GM23248 (cell line): Measurements from ENCODE around the gene HNRNPLL. TPM values are rescaled to one million over a fixed set of nuclear protein-coding genes. Genes with fewer than 3 reads are reported as not detected.

ENCODE experiments used
- DNase-seq: peaks from one replicate; pipeline ENCODE4 v3.0.0-alpha.2; 2015
- H2AFZ ChIP-seq: fragments of 200-600 bp; sonication (generic); 2 replicates; pipeline ENCODE4 v1.6.1; 2016; ENCODE audit warnings: antibody characterized with exemption
- H3F3A ChIP-seq: fragments of 200-600 bp; sonication (generic); 2 replicates; pipeline ENCODE4 v1.6.1; 2016; ENCODE audit warnings: mild to moderate bottlenecking, antibody characterized with exemption, mixed run types; ENCODE audit not compliant: insufficient read depth
- H3K27ac ChIP-seq: fragments of 200-600 bp; sonication (generic); 2 replicates; pipeline ENCODE4 v1.5.1; 2016; ENCODE audit warnings: mild to moderate bottlenecking
- H3K27me3 ChIP-seq: fragments of 200-600 bp; sonication (generic); replicated peaks from 2 replicates; pipeline ENCODE4 v1.6.1; 2016; ENCODE audit warnings: mild to moderate bottlenecking; ENCODE audit not compliant: insufficient read depth
- H3K36me3 ChIP-seq: fragments of 200-600 bp; sonication (generic); 2 replicates; pipeline ENCODE4 v1.6.1; 2016; ENCODE audit warnings: low read depth, mild to moderate bottlenecking
- H3K4me1 ChIP-seq: fragments of 200-600 bp; sonication (generic); 2 replicates; pipeline ENCODE4 v1.6.1; 2016; ENCODE audit warnings: mild to moderate bottlenecking; ENCODE audit not compliant: insufficient read depth
- H3K4me2 ChIP-seq: fragments of 200-600 bp; sonication (generic); one replicate; pipeline ENCODE4 v1.6.1; 2016; ENCODE audit warnings: mild to moderate bottlenecking; ENCODE audit not compliant: unreplicated experiment
- H3K4me3 ChIP-seq: fragments of 200-600 bp; sonication (generic); 2 replicates; pipeline ENCODE4 v1.5.1; 2016; ENCODE audit warnings: mild to moderate bottlenecking
- H3K79me2 ChIP-seq: fragments of 200-600 bp; sonication (generic); 2 replicates; pipeline ENCODE4 v1.6.1; 2016; ENCODE audit warnings: mild to moderate bottlenecking; ENCODE audit not compliant: insufficient read depth
- H3K9ac ChIP-seq: fragments of 200-600 bp; sonication (generic); 2 replicates; pipeline ENCODE4 v1.6.1; 2016; ENCODE audit warnings: mild to moderate bottlenecking
- H3K9me2 ChIP-seq: fragments of 200-600 bp; sonication (generic); 2 replicates; pipeline ENCODE4 v1.6.1; 2016; ENCODE audit warnings: mixed run types, mild to moderate bottlenecking, moderate library complexity; ENCODE audit not compliant: insufficient read depth
- H3K9me3 ChIP-seq: fragments of 200-600 bp; sonication (generic); one replicate; pipeline ENCODE4 v1.6.1; 2017; ENCODE audit warnings: low read depth
- H4K20me1 ChIP-seq: fragments of 200-600 bp; sonication (generic); 2 replicates; pipeline ENCODE4 v1.6.0; 2016; ENCODE audit not compliant: insufficient read depth
- EZH2 ChIP-seq: fragments of 200-600 bp; sonication (generic); IDR thresholded peaks from 2 replicates; pipeline ENCODE4 v1.6.1; 2018; ENCODE audit warnings: antibody characterized with exemption, mild to moderate bottlenecking; ENCODE audit not compliant: insufficient read depth, poor library complexity, severe bottlenecking
- EZH2phosphoT487 ChIP-seq: fragments of 200-600 bp; sonication (generic); IDR thresholded peaks from 2 replicates; pipeline ENCODE4 v1.6.1; 2018; ENCODE audit warnings: antibody characterized with exemption, moderate library complexity, mild to moderate bottlenecking, low read depth; ENCODE audit not compliant: insufficient read depth
- WGBS, 2 experiments: methylation state at CpG; one replicate each; pipeline ENCODE4 v1.1.6; 2015 to 2017; ENCODE audit warnings: low lambda C conversion rate in 2 of 2, low coverage in 1 of 2; ENCODE audit errors: missing lambda C conversion rate in 2 of 2; 5-methylcytosine and 5-hydroxymethylcytosine counted together
- in situ Hi-C: fragments of 300-500 bp; cut with MboI; formaldehyde crosslinking; loops from 2 replicates; pipeline ENCODE4 v1.15.0; 2020
- polyA plus RNA-seq: library from polyadenylated mRNA; unstranded; fragments of >200 nt; fragmentation: Nextera tagmentation; extraction: Ambion mirVana; gene quantifications from 2 replicates; pipeline ENCODE4 v1.2.1, GENCODE V29; 2016
- total RNA-seq: library from RNA; depleted of rRNA; stranded (reverse); fragments of >200 nt; shearing (Covaris generic); gene quantifications from 2 replicates; pipeline ENCODE4 v1.2.3, GENCODE V29; 2014

The HNRNPLL gene
- total and polyA plus RNA-seq, 2 experiments from 2014 or later: 31.3 to 42.6 TPM

GRCh38 chr2:38557981-38558380 is 44.7 kb downstream of the HNRNPLL start:
- Histone ChIP-seq H3K4me2 (no peak overlapping the region), H3K27me3 (no peaks in the 10 kb centered on the region), H4K20me1 (no peaks in the 10 kb centered on the region), H3K4me3 (no peak overlapping the region), H3K9ac (no peak overlapping the region), H3K79me2 (no peaks in the 10 kb centered on the region), H2AFZ (no peak overlapping the region), H3K36me3 (peaks cover 22% of the 10 kb centered on the region), H3K4me1 (no peaks in the 10 kb centered on the region), H3K9me2 (no peaks in the 10 kb centered on the region), H3K9me3 (no peaks in the 10 kb centered on the region), H3K27ac (no peak overlapping the region), H3F3A (no peaks in the 10 kb centered on the region)
- 95% methylated on average over 5 of the region's 5 CpGs for WGBS, 2 experiments
- in situ Hi-C loops: no loop called here
- DNase-seq: no peak
- TF ChIP-seq EZH2: no peak
- no peak for TF ChIP-seq EZH2phosphoT487

DNA sequence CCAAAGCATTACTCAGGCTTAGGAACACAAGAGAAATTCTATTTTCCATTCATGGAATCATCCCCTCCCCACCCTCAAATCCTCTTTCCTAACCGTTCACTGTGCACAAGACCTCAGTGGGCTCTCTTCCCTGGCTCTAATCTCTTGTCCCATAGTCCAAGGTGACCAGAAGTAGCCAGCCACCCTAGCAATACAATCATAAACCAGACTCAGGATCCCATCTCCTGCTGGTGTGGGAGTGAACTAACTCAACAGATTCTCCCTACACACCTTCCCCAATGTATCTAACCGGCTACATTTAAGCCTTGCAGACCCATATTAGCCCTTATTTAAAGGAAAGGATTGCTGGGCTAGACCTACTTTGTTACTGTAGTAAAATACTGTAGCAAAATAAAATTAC is 45.5 kb downstream of the HNRNPLL start:
- no peaks in the 10 kb centered on the region for H3K27me3 ChIP-seq
- H4K20me1 ChIP-seq: no peaks in the 10 kb centered on the region
- H3K9me3 ChIP-seq: no peaks in the 10 kb centered on the region
- in situ Hi-C loops: no loop called here
- no peak for TF ChIP-seq EZH2phosphoT487
- TF ChIP-seq EZH2: no peak
- no peak overlapping the region for H3K27ac ChIP-seq
- no peaks in the 10 kb centered on the region for H3K79me2 ChIP-seq
- peaks cover 17% of the 10 kb centered on the region for H3K36me3 ChIP-seq
- no peaks in the 10 kb centered on the region for H3K9me2 ChIP-seq
- 63 to 70% methylated on average over 2 of the region's 2 CpGs for WGBS, 2 experiments
- H3F3A ChIP-seq: no peaks in the 10 kb centered on the region
- no peak overlapping the region for H3K4me2 ChIP-seq
- no peak for DNase-seq
- H3K4me1 ChIP-seq: no peaks in the 10 kb centered on the region
- no peak overlapping the region for H3K4me3 ChIP-seq
- H3K9ac ChIP-seq: no peak overlapping the region
- no peak overlapping the region for H2AFZ ChIP-seq

- Histone ChIP-seq H3K4me2 (no peak overlapping the region), H4K20me1 (no peaks in the 10 kb centered on the region), H3K79me2 (no peaks in the 10 kb centered on the region), H3K9ac (no peak overlapping the region), H3K27ac (no peak overlapping the region), H3K4me3 (no peak overlapping the region), H3K27me3 (no peaks in the 10 kb centered on the region), H3K36me3 (peaks cover 10% of the 10 kb centered on the region; the same call in 1 of the 2 replicates), H3K9me3 (no peaks in the 10 kb centered on the region), H3F3A (no peaks in the 10 kb centered on the region), H3K4me1 (no peaks in the 10 kb centered on the region), H3K9me2 (no peaks in the 10 kb centered on the region), H2AFZ (no peak overlapping the region)
- no peak for TF ChIP-seq EZH2
- TF ChIP-seq EZH2phosphoT487: no peak
- DNase-seq: no peak
- in situ Hi-C loops: no loop called here
- WGBS, 2 experiments: 85 to 87% methylated on average over 6 of the region's 6 CpGs
These were observed 46.5 kb downstream of the HNRNPLL start for GRCh38 chr2:38556006-38556801.

DNA sequence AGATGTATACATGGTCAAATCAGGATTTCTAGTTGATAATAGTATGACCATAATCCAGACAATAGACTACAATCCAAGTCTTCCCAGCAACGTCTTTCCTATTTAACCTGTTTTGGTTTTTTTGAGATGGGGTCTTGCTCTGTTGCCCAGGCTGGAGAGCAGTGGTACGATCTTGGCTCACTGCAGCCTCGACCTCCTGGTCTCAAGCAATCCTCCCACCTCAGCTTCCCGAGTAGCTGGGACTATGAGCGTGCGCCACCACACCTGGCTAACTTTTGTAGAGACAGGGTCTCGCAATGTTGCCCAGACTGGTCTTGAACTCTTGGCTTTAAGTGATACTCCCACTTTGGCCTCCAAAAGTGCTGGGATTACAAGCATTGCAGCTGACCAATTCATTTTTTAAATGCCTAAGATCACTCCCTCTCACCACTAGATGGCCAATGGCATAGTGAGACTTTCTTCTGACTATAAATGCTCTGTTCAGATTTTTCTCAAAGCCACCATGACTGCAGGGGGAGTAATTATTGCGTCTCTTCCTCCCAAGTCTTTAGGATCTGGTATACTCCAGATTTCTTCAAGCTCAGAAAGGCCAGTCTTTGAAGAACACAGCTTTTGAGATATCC is 47.6 kb downstream of the HNRNPLL start:
- Histone ChIP-seq H3K4me2 (no peak overlapping the region), H3K9ac (no peak overlapping the region), H3F3A (no peaks in the 10 kb centered on the region), H4K20me1 (no peaks in the 10 kb centered on the region), H3K9me2 (no peaks in the 10 kb centered on the region), H3K36me3 (peaks cover 5% of the 10 kb centered on the region; the same call in 1 of the 2 replicates), H3K79me2 (no peaks in the 10 kb centered on the region), H3K4me1 (no peaks in the 10 kb centered on the region), H2AFZ (no peak overlapping the region), H3K27me3 (no peaks in the 10 kb centered on the region), H3K9me3 (no peaks in the 10 kb centered on the region), H3K4me3 (no peak overlapping the region), H3K27ac (no peak overlapping the region)
- in situ Hi-C loops: no loop called here
- 92 to 97% methylated on average over 8 of the region's 8 CpGs for WGBS, 2 experiments
- peak; percentile 54 for DNase-seq
- no peak for TF ChIP-seq EZH2
- no peak for TF ChIP-seq EZH2phosphoT487
